ENCODE data around the gene EML6.

Gene EML6

GRCh38 chr2:54881759-54882158 lies 158.3 kb downstream of the EML6 start:
- Histone ChIP-seq H3K4me1 (ENCODE audit: control insufficient read depth, insufficient read depth, low read length, poor library complexity, severe bottlenecking) (no peaks in the 10 kb centered on the region), H3K27me3 (replicated peaks; ENCODE audit: control insufficient read depth, insufficient read depth, low read length, poor library complexity, severe bottlenecking) (peaks cover 3% of the 10 kb centered on the region), H3K4me3 (ENCODE audit: insufficient read depth, low read depth, low read length, poor library complexity, severe bottlenecking) (no peak overlapping the region), H3K9me3 (ENCODE audit: control insufficient read depth, low read length) (no peaks in the 10 kb centered on the region), H3K36me3 (ENCODE audit: control insufficient read depth, insufficient read depth, low read length) (no peaks in the 10 kb centered on the region), H3K27ac (ENCODE audit: insufficient read depth, low read length, poor library complexity, severe bottlenecking) (no peak overlapping the region)
- no peak for DNase-seq

DNA sequence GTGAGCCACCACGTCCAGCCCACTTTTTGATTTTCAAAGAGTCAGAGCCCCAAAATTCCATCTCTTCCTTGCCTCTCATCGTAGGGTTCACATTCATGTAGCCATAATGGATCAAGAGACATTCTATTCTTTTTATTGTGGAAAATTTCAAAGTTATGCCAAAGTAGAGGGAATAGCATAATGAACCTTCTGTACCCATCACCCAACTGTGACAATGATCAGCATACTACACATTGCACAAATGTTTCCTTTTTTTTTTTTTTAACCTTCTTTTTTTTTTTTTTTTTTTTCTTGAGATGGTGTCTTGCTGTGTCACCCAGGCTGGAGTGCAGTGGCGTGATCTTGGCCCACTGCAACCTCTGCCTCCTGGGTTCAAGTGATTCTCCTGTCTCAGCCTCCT lies 162.4 kb downstream of the EML6 start:
- Histone ChIP-seq H3K27me3 (replicated peaks; ENCODE audit: control insufficient read depth, insufficient read depth, low read length, poor library complexity, severe bottlenecking) (peaks cover 2% of the 10 kb centered on the region), H3K9me3 (ENCODE audit: control insufficient read depth, low read length) (no peaks in the 10 kb centered on the region), H3K4me3 (ENCODE audit: insufficient read depth, low read depth, low read length, poor library complexity, severe bottlenecking) (no peak overlapping the region), H3K4me1 (ENCODE audit: control insufficient read depth, insufficient read depth, low read length, poor library complexity, severe bottlenecking) (no peaks in the 10 kb centered on the region), H3K36me3 (ENCODE audit: control insufficient read depth, insufficient read depth, low read length) (no peaks in the 10 kb centered on the region), H3K27ac (ENCODE audit: insufficient read depth, low read length, poor library complexity, severe bottlenecking) (no peak overlapping the region)
- DNase-seq, result no peak

DNA sequence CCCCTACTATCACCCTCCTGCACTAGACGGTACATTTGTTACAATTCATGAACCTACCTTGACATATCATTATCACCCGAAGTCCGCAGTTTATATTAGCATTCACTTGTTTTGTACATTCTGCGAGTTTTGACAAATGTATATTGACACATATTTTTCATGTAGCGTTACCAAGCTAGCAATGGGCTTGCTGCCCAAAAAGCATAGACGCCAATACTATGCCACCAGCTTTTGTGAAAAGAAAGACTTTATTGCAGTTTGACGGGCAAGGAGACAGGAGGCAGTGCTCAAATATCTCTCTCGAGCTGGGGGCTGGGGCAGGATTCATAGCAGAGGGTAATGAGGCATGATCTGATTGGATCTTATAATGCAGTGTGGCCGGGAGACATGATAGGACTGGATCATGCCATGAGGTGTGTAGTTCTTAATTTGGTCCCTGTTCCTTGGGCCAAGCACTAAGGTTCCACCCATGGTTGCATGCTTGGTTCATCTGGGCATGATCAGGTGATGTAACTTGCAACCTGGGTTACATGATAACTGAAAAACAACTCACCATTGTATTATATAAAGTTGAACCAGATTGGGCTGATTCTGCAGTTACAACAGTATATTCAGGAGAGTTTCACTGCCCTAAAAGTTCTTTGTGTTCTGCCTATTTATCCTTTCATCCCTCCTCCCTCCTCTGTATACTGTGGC lies 164.5 kb downstream of the EML6 start:
- H3K4me3 ChIP-seq (ENCODE audit: insufficient read depth, low read depth, low read length, poor library complexity, severe bottlenecking), result no peak overlapping the region
- H3K9me3 ChIP-seq (ENCODE audit: control insufficient read depth, low read length), result no peaks in the 10 kb centered on the region
- no peaks in the 10 kb centered on the region for H3K4me1 ChIP-seq (ENCODE audit: control insufficient read depth, insufficient read depth, low read length, poor library complexity, severe bottlenecking)
- no peaks in the 10 kb centered on the region for H3K36me3 ChIP-seq (ENCODE audit: control insufficient read depth, insufficient read depth, low read length)
- no peak for DNase-seq
- no peak overlapping the region for H3K27ac ChIP-seq (ENCODE audit: insufficient read depth, low read length, poor library complexity, severe bottlenecking)
- no peaks in the 10 kb centered on the region for H3K27me3 ChIP-seq (replicated peaks; ENCODE audit: control insufficient read depth, insufficient read depth, low read length, poor library complexity, severe bottlenecking)

GRCh38 chr2:54889053-54889452 lies 165.6 kb downstream of the EML6 start:
- no peaks in the 10 kb centered on the region for H3K36me3 ChIP-seq (ENCODE audit: control insufficient read depth, insufficient read depth, low read length)
- no peak overlapping the region for H3K4me3 ChIP-seq (ENCODE audit: insufficient read depth, low read depth, low read length, poor library complexity, severe bottlenecking)
- no peaks in the 10 kb centered on the region for H3K27me3 ChIP-seq (replicated peaks; ENCODE audit: control insufficient read depth, insufficient read depth, low read length, poor library complexity, severe bottlenecking)
- no peaks in the 10 kb centered on the region for H3K4me1 ChIP-seq (ENCODE audit: control insufficient read depth, insufficient read depth, low read length, poor library complexity, severe bottlenecking)
- no peaks in the 10 kb centered on the region for H3K9me3 ChIP-seq (ENCODE audit: control insufficient read depth, low read length)
- H3K27ac ChIP-seq (ENCODE audit: insufficient read depth, low read length, poor library complexity, severe bottlenecking), result no peak overlapping the region
- DNase-seq, result no peak

- Histone ChIP-seq H3K27ac (ENCODE audit: insufficient read depth, low read length, poor library complexity, severe bottlenecking) (no peak overlapping the region), H3K4me3 (ENCODE audit: insufficient read depth, low read depth, low read length, poor library complexity, severe bottlenecking) (no peak overlapping the region), H3K4me1 (ENCODE audit: control insufficient read depth, insufficient read depth, low read length, poor library complexity, severe bottlenecking) (no peaks in the 10 kb centered on the region), H3K9me3 (ENCODE audit: control insufficient read depth, low read length) (no peaks in the 10 kb centered on the region), H3K36me3 (ENCODE audit: control insufficient read depth, insufficient read depth, low read length) (no peaks in the 10 kb centered on the region), H3K27me3 (replicated peaks; ENCODE audit: control insufficient read depth, insufficient read depth, low read length, poor library complexity, severe bottlenecking) (no peaks in the 10 kb centered on the region)
- DNase-seq, result no peak
Measured at GRCh38 chr2:54891909-54892308, 168.4 kb downstream of the EML6 start.

- no peak for DNase-seq
- H3K27me3 ChIP-seq (replicated peaks; ENCODE audit: control insufficient read depth, insufficient read depth, low read length, poor library complexity, severe bottlenecking), result no peaks in the 10 kb centered on the region
- no peaks in the 10 kb centered on the region for H3K9me3 ChIP-seq (ENCODE audit: control insufficient read depth, low read length)
- no peaks in the 10 kb centered on the region for H3K4me1 ChIP-seq (ENCODE audit: control insufficient read depth, insufficient read depth, low read length, poor library complexity, severe bottlenecking)
- H3K4me3 ChIP-seq (ENCODE audit: insufficient read depth, low read depth, low read length, poor library complexity, severe bottlenecking), result no peak overlapping the region
- no peaks in the 10 kb centered on the region for H3K36me3 ChIP-seq (ENCODE audit: control insufficient read depth, insufficient read depth, low read length)
- no peak overlapping the region for H3K27ac ChIP-seq (ENCODE audit: insufficient read depth, low read length, poor library complexity, severe bottlenecking)
Measured at GRCh38 chr2:54894467-54894866, 171.0 kb downstream of the EML6 start.

DNA sequence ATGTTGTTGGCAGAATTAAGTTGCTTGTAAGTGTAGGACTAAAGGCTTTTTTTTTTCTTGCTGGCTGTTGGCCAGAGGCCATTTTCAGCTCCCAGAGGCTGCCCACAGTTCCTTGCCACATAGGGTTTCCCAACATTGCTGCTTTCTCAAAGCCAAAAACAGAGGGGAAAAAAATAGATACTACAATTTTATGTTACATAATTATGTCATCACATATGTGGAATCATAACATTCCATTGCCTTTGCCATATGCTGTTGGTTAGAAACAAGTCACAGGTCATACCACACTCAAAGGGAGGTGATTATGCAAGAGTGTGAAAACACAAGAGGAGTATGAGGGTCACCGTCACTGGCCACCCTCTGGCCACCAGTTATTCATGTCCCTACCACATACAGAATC lies 172.3 kb downstream of the EML6 start:
- Histone ChIP-seq H3K4me3 (ENCODE audit: insufficient read depth, low read depth, low read length, poor library complexity, severe bottlenecking) (no peak overlapping the region), H3K27ac (ENCODE audit: insufficient read depth, low read length, poor library complexity, severe bottlenecking) (no peak overlapping the region), H3K4me1 (ENCODE audit: control insufficient read depth, insufficient read depth, low read length, poor library complexity, severe bottlenecking) (no peaks in the 10 kb centered on the region), H3K36me3 (ENCODE audit: control insufficient read depth, insufficient read depth, low read length) (no peaks in the 10 kb centered on the region), H3K27me3 (replicated peaks; ENCODE audit: control insufficient read depth, insufficient read depth, low read length, poor library complexity, severe bottlenecking) (no peaks in the 10 kb centered on the region), H3K9me3 (ENCODE audit: control insufficient read depth, low read length) (no peaks in the 10 kb centered on the region)
- no peak for DNase-seq

DNA sequence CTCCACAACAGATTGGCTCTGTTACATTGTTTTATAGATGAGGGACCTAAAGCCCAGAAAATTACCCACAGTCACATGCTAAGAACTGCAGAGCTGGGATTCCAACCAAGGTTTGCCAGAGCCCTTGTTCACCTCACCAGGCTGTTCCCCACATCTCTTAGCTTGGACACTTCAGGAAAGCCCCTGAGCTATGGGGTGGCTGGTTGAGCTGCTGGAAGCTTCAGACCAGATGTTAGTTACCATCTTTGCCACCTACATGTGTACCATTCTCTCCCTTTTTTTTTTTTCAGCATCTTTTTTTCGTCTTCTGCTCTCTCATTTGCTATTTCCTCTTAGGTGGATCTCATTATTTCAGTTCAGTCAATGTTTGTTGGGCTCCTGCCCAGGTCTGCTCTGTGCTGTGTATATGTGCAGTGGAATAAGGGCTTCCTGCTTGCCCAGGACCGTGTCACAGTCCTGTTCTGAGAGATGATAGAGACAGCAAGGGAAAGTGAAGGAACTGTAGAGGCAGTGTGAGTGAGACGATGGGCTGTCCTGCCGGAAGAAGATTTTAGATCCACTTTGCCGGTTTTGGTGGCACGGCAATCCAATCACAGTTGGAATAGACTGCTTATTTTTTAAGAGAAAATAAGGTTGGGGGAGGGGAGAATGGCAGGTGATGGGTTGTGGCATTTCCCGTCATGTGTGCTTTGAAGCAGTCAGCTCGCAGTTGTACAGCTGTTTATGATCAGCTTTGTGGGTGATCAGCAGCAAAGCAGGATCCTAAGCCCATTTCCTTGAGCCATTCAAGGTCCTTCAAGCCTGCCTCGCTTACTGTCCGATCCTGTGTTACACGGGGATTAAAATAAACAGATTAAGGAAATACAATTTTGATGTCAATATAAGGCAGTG lies 174.2 kb downstream of the EML6 start:
- DNase-seq, result no peak
- peak overlapping the region; percentile 5 for H3K27ac ChIP-seq (ENCODE audit: insufficient read depth, low read length, poor library complexity, severe bottlenecking)
- no peaks in the 10 kb centered on the region for H3K4me1 ChIP-seq (ENCODE audit: control insufficient read depth, insufficient read depth, low read length, poor library complexity, severe bottlenecking)
- no peaks in the 10 kb centered on the region for H3K27me3 ChIP-seq (replicated peaks; ENCODE audit: control insufficient read depth, insufficient read depth, low read length, poor library complexity, severe bottlenecking)
- H3K4me3 ChIP-seq (ENCODE audit: insufficient read depth, low read depth, low read length, poor library complexity, severe bottlenecking), result peak overlapping the region; percentile 24
- no peaks in the 10 kb centered on the region for H3K9me3 ChIP-seq (ENCODE audit: control insufficient read depth, low read length)
- H3K36me3 ChIP-seq (ENCODE audit: control insufficient read depth, insufficient read depth, low read length), result no peaks in the 10 kb centered on the region

DNA sequence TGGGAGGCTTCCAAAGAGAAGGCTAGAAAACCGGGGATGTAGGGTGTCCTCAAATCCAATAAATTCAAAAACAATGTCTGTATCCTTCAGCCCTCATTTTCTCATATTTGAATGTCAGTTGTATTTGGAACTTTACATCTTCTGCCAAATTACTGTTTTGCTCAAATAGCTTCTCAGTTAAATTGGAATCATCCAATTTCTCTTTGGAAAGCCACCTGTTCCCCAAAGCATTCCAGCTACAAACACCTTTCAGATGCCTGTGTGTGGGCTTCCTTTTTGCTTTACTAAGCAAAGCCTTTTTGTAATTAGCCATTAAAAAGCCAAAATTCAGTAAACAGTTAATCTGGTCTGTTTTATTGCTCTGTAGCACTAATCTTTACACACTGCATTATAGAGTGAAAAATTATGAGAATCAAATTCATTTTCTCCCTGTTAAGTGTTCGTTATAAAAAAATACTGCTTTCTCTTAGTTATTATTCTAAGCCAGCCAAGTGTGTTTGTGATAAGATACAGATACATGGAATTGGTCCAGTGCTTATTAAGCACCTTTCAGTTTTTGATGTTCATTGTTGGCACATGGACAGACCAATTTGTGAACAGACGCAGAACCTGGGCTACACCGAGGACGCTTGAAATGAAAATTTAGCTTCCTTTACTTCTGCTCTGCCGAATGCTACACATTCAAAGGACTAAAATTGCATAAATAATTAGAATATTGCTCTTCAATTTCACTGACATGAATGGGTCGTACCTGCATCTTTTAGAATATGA lies 175.2 kb downstream of the EML6 start:
- Histone ChIP-seq H3K4me1 (ENCODE audit: control insufficient read depth, insufficient read depth, low read length, poor library complexity, severe bottlenecking) (no peaks in the 10 kb centered on the region), H3K36me3 (ENCODE audit: control insufficient read depth, insufficient read depth, low read length) (no peaks in the 10 kb centered on the region), H3K27ac (ENCODE audit: insufficient read depth, low read length, poor library complexity, severe bottlenecking) (no peak overlapping the region), H3K9me3 (ENCODE audit: control insufficient read depth, low read length) (no peaks in the 10 kb centered on the region), H3K4me3 (ENCODE audit: insufficient read depth, low read depth, low read length, poor library complexity, severe bottlenecking) (no peak overlapping the region), H3K27me3 (replicated peaks; ENCODE audit: control insufficient read depth, insufficient read depth, low read length, poor library complexity, severe bottlenecking) (no peaks in the 10 kb centered on the region)
- no peak for DNase-seq
